Thyroid gland (tissue), 4 donors: ENCODE results near the gene ANKMY1. TPM values are rescaled to one million over a fixed set of nuclear protein-coding genes. Genes with fewer than 3 reads are reported as not detected.
"Not testable (repeated sequence)": the region's sequence is repeated elsewhere in the genome, so short reads cannot be mapped to it uniquely, and the experiment has no call there.

Source experiments
- DNase-seq, 2 donors: peaks; one replicate each; pipeline ENCODE4 v3.0.0-alpha.2; 2019
- H3K27ac ChIP-seq, 3 donors: fragments of 200-600 bp; sonication (generic); 1 replicate in 2 of 3; 2 replicates in 1 of 3; pipeline ENCODE4 v1.5.1; 2016 to 2019; ENCODE audit warnings: mild to moderate bottlenecking in 1 of 3, moderate library complexity in 1 of 3
- H3K27me3 ChIP-seq: fragments of 200-600 bp; sonication (generic); one replicate; pipeline ENCODE4 v1.5.1; 2019
- H3K36me3 ChIP-seq, 2 donors: fragments of 200-600 bp; sonication (generic); one replicate each; pipeline ENCODE4 v1.5.1; 2016 to 2019
- H3K4me1 ChIP-seq, 2 donors: fragments of 200-600 bp; sonication (generic); one replicate each; pipeline ENCODE4 v1.5.1; 2017 to 2019
- H3K4me3 ChIP-seq, 3 donors: fragments of 200-600 bp; sonication (generic); replicated peaks in 1 of 3; 1 replicate in 2 of 3; 2 replicates in 1 of 3; pipeline ENCODE4 v1.5.1; 2016; ENCODE audit warnings: mild to moderate bottlenecking in 1 of 3
- H3K9me3 ChIP-seq: fragments of 200-600 bp; sonication (generic); one replicate; pipeline ENCODE4 v1.5.1; 2017
- CTCF ChIP-seq, 6 experiments: fragments of 200-600 bp in 3 of 6; fragments of 450-650 bp in 3 of 6; sonication (generic) in 3 of 6; IDR thresholded peaks; one replicate each; pipeline ENCODE4 v1.5.1; 2016 to 2019; ENCODE audit warnings: antibody characterized with exemption in 6 of 6, mild to moderate bottlenecking in 2 of 6, inconsistent platforms in 1 of 6, moderate library complexity in 1 of 6
- POLR2A ChIP-seq, 2 donors: fragments of 450-650 bp; IDR thresholded peaks; one replicate each; pipeline ENCODE4 v1.6.1; 2017; ENCODE audit warnings: antibody characterized with exemption in 2 of 2, mild to moderate bottlenecking in 2 of 2, moderate library complexity in 1 of 2
- WGBS, 2 donors: methylation state at CpG; one replicate each; pipeline ENCODE4 v1.1.5; 2017; 5-methylcytosine and 5-hydroxymethylcytosine counted together
- intact Hi-C: fragments of 100-400 bp; cut with DNase I; formaldehyde crosslinking; loops from one replicate; pipeline ENCODE4 v1.15.1; 2023
- total RNA-seq, 4 donors: library from RNA; depleted of rRNA; stranded (reverse); fragments of >200 nt; gene quantifications; one replicate each; pipeline ENCODE4 v1.2.3, GENCODE V29; 2016

ANKMY1 gene
- total RNA-seq, 4 donors from 2014 or later, result 17.4 to 24.7 (median 21.0) TPM

- Histone ChIP-seq H3K4me3 (no peak overlapping the region), H3K27ac (no peak overlapping the region), H3K36me3 (no peaks in the 10 kb centered on the region), H3K4me1 (peaks cover 22 to 33% of the 10 kb centered on the region in 2 donors), H3K9me3 (no peaks in the 10 kb centered on the region), H3K27me3 (no peaks in the 10 kb centered on the region)
- TF ChIP-seq CTCF (IDR thresholded peaks at IDR 0.05), result no peak
- TF ChIP-seq POLR2A (IDR thresholded peaks at IDR 0.05), result no peak
- DNase-seq, result no peak
- WGBS, 2 donors, result 97 to 99% methylated on average over 7 of the region's 7 CpGs
- intact Hi-C loops, result no loop called here
These were observed 3.8 kb downstream of the ANKMY1 start for GRCh38 chr2:240553956-240554480.

GRCh38 chr2:240551811-240552210 is 6.0 kb downstream of the ANKMY1 start:
- peaks cover 6 to 14% of the 10 kb centered on the region in 2 donors for H3K4me1 ChIP-seq
- no peaks in the 10 kb centered on the region for H3K27me3 ChIP-seq
- intact Hi-C loops, result no loop called here
- peak in 1 of 2 donors; percentile 30 for DNase-seq
- no peak for TF ChIP-seq CTCF (IDR thresholded peaks at IDR 0.05)
- no peak for TF ChIP-seq POLR2A (IDR thresholded peaks at IDR 0.05)
- H3K27ac ChIP-seq, result peak overlapping the region; percentile 20 to 57 (median 37)
- WGBS, 2 donors, result 0 to 10% methylated on average over 1 of the region's 1 CpG
- no peaks in the 10 kb centered on the region for H3K36me3 ChIP-seq
- no peaks in the 10 kb centered on the region for H3K9me3 ChIP-seq
- H3K4me3 ChIP-seq, result no peak overlapping the region

GRCh38 chr2:240551288-240551687 is 6.5 kb downstream of the ANKMY1 start:
- H3K27ac ChIP-seq, result peak overlapping the region in 2 of 3 donors; percentile 37 to 57
- WGBS, 2 donors, result 79 to 98% methylated on average over 4 of the region's 4 CpGs
- H3K36me3 ChIP-seq, result no peaks in the 10 kb centered on the region
- H3K4me1 ChIP-seq, result peaks cover 6 to 12% of the 10 kb centered on the region in 2 donors
- DNase-seq, result no peak
- H3K4me3 ChIP-seq, result no peak overlapping the region
- intact Hi-C loops, result no loop called here
- TF ChIP-seq CTCF (IDR thresholded peaks at IDR 0.05), result no peak
- H3K27me3 ChIP-seq, result no peaks in the 10 kb centered on the region
- H3K9me3 ChIP-seq, result no peaks in the 10 kb centered on the region

GRCh38 chr2:240539906-240540305 is 17.9 kb downstream of the ANKMY1 start:
- H3K27ac ChIP-seq, result no peak overlapping the region
- intact Hi-C loops, result no loop called here
- H3K27me3 ChIP-seq, result no peaks in the 10 kb centered on the region
- H3K36me3 ChIP-seq, result no peaks in the 10 kb centered on the region
- no peaks in the 10 kb centered on the region for H3K9me3 ChIP-seq
- TF ChIP-seq POLR2A (IDR thresholded peaks at IDR 0.05) (no peak), CTCF (IDR thresholded peaks at IDR 0.05) (no peak)
- no peak for DNase-seq
- H3K4me1 ChIP-seq, result no peaks in the 10 kb centered on the region
- H3K4me3 ChIP-seq, result no peak overlapping the region

- H3K4me1 ChIP-seq, DNase-seq, H3K4me3 ChIP-seq, H3K27me3 ChIP-seq, H3K9me3 ChIP-seq, H3K36me3 ChIP-seq, H3K27ac ChIP-seq, intact Hi-C loops: not testable (repeated sequence)
- WGBS, 2 donors, result 95 to 96% methylated on average over 17 of the region's 17 CpGs
These were observed 18.7 kb downstream of the ANKMY1 start for GRCh38 chr2:240539101-240539500.
